ENCODE results near the gene LIPJ. TPM values are rescaled to one million over a fixed set of nuclear protein-coding genes. Genes with fewer than 3 reads are reported as not detected.

The LIPJ gene
- total RNA-seq, 1 experiment from 2014 or later: 0.09 TPM

DNA sequence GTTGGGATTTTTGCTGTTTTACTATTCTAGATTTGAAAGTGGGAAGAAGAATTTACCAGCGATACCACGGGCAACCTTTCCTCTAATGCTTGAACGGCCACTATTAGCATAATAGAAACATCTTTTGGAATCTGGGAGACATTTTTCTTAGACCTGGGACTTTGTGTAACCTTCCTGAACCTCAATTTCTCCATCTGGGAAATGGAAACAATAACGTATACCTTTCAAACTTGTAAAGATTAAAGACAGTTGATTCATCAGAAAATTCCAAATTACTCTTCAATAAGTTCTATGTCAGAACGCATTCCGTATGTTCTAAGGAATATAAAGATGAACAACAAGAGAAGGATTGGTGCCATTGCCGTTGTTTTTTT is 3.0 kb upstream of the LIPJ start (continued):
- TF ChIP-seq TEAD1 (CRISPR knock-in tag; IDR thresholded peaks at IDR 0.05): no peak
- no peak for TF ChIP-seq TEAD4 (CRISPR knock-in tag; IDR thresholded peaks at IDR 0.05)
- TF ChIP-seq HMGA2 (CRISPR knock-in tag; IDR thresholded peaks at IDR 0.05): no peak
- TF ChIP-seq ESRRA (CRISPR knock-in tag; IDR thresholded peaks at IDR 0.05; ENCODE audit: borderline replicate concordance): no peak

DNA sequence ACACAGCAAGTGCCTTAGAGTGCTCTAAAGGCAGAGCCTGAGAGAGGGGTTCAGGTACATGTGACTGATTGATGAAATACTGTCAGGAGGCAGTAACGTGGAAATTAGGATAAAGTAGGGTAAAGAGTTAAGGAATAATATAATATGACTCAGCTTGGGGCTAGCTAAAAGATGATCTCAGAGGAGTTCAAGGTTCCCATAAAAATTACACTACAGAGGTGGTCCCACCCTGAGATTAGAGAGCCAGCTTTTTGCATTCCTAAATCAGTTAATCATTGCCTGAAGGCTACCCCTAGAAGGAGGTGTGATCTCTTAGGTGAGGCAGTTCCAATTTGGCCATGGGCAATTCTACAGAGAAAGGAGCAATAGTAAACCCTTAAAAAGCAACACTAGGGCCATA is 5.8 kb downstream of the LIPJ start:
- POLR2A ChIA-PET: no interaction called here
- TF ChIP-seq, protein P1, sequence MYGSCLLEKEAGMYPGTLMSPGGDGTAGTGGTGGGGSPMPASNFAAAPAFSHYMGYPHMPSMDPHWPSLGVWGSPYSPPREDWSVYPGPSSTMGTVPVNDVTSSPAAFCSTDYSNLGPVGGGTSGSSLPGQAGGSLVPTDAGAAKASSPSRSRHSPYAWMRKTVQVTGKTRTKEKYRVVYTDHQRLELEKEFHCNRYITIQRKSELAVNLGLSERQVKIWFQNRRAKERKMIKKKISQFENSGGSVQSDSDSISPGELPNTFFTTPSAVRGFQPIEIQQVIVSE (CRISPR knock-in tag; IDR thresholded peaks at IDR 0.05; ENCODE audit: borderline replicate concordance): no peak
- TF ChIP-seq, protein P2, sequence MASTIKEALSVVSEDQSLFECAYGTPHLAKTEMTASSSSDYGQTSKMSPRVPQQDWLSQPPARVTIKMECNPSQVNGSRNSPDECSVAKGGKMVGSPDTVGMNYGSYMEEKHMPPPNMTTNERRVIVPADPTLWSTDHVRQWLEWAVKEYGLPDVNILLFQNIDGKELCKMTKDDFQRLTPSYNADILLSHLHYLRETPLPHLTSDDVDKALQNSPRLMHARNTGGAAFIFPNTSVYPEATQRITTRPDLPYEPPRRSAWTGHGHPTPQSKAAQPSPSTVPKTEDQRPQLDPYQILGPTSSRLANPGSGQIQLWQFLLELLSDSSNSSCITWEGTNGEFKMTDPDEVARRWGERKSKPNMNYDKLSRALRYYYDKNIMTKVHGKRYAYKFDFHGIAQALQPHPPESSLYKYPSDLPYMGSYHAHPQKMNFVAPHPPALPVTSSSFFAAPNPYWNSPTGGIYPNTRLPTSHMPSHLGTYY (CRISPR knock-in tag; IDR thresholded peaks at IDR 0.05): no peak
- no peak for TF ChIP-seq FOXK1 (CRISPR knock-in tag; IDR thresholded peaks at IDR 0.05)
- no peak for TF ChIP-seq CBFB (CRISPR knock-in tag; IDR thresholded peaks at IDR 0.05; ENCODE audit: low read depth)
- no peak for TF ChIP-seq CREB1 (CRISPR knock-in tag; IDR thresholded peaks at IDR 0.05)
- TF ChIP-seq NR3C1 (CRISPR knock-in tag; conservative IDR thresholded peaks at IDR 0.05; ENCODE audit: low read depth): no peak
- Mint-ChIP-seq H3K4me3 (no peak overlapping the region), H3K9me3 (no peaks in the 10 kb centered on the region), H3K27me3 (ENCODE audit: low read depth) (peaks cover 36% of the 10 kb centered on the region), H3K27ac (no peak overlapping the region), H3K36me3 (no peaks in the 10 kb centered on the region), H3K4me1 (no peaks in the 10 kb centered on the region)
- ATAC-seq (no peak), DNase-seq (ENCODE audit: low spot score) (no peak)
- CTCF ChIA-PET: interaction anchor here (0.7 to 5.2 kb wide), 3 partner anchors 9 to 136 kb away, joined by 3 to 16 read pairs (median 3); partner anchors contain the start of gene RNLS

DNA sequence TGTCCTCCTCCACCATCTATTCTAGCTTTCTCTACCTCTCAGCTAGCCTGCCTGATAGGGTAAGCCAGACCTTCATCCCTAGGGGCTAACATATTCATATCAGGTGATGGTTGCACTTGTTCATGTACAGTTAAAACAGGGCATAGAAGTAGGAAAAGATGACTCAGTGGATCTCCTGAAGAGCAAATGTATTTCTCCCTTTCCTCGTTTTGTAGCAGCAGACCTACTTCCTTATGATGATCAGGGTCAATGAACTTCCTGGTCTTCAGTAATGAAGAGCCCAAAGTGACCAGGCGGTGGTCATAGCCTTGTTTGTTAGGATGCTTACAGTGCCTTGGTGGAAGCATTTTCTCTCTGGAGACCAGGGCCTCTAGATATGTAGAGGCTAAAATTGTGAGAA is 6.3 kb downstream of the LIPJ start:
- Mint-ChIP-seq H3K27ac (no peak overlapping the region), H3K4me3 (no peak overlapping the region), H3K9me3 (no peaks in the 10 kb centered on the region), H3K27me3 (ENCODE audit: low read depth) (peaks cover 36% of the 10 kb centered on the region), H3K4me1 (no peaks in the 10 kb centered on the region), H3K36me3 (no peaks in the 10 kb centered on the region)
- no peak for ATAC-seq
- DNase-seq (ENCODE audit: low spot score): no peak
- CTCF ChIA-PET: interaction anchor here (0.7 to 5.2 kb wide), 2 partner anchors 10 to 135 kb away, joined by 3 to 16 read pairs; partner anchors contain the start of gene RNLS
- POLR2A ChIA-PET: no interaction called here
- TF ChIP-seq, protein P3, sequence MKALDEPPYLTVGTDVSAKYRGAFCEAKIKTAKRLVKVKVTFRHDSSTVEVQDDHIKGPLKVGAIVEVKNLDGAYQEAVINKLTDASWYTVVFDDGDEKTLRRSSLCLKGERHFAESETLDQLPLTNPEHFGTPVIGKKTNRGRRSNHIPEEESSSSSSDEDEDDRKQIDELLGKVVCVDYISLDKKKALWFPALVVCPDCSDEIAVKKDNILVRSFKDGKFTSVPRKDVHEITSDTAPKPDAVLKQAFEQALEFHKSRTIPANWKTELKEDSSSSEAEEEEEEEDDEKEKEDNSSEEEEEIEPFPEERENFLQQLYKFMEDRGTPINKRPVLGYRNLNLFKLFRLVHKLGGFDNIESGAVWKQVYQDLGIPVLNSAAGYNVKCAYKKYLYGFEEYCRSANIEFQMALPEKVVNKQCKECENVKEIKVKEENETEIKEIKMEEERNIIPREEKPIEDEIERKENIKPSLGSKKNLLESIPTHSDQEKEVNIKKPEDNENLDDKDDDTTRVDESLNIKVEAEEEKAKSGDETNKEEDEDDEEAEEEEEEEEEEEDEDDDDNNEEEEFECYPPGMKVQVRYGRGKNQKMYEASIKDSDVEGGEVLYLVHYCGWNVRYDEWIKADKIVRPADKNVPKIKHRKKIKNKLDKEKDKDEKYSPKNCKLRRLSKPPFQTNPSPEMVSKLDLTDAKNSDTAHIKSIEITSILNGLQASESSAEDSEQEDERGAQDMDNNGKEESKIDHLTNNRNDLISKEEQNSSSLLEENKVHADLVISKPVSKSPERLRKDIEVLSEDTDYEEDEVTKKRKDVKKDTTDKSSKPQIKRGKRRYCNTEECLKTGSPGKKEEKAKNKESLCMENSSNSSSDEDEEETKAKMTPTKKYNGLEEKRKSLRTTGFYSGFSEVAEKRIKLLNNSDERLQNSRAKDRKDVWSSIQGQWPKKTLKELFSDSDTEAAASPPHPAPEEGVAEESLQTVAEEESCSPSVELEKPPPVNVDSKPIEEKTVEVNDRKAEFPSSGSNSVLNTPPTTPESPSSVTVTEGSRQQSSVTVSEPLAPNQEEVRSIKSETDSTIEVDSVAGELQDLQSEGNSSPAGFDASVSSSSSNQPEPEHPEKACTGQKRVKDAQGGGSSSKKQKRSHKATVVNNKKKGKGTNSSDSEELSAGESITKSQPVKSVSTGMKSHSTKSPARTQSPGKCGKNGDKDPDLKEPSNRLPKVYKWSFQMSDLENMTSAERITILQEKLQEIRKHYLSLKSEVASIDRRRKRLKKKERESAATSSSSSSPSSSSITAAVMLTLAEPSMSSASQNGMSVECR (CRISPR knock-in tag; IDR thresholded peaks at IDR 0.05; ENCODE audit: borderline replicate concordance): no peak
- TF ChIP-seq, protein P4, sequence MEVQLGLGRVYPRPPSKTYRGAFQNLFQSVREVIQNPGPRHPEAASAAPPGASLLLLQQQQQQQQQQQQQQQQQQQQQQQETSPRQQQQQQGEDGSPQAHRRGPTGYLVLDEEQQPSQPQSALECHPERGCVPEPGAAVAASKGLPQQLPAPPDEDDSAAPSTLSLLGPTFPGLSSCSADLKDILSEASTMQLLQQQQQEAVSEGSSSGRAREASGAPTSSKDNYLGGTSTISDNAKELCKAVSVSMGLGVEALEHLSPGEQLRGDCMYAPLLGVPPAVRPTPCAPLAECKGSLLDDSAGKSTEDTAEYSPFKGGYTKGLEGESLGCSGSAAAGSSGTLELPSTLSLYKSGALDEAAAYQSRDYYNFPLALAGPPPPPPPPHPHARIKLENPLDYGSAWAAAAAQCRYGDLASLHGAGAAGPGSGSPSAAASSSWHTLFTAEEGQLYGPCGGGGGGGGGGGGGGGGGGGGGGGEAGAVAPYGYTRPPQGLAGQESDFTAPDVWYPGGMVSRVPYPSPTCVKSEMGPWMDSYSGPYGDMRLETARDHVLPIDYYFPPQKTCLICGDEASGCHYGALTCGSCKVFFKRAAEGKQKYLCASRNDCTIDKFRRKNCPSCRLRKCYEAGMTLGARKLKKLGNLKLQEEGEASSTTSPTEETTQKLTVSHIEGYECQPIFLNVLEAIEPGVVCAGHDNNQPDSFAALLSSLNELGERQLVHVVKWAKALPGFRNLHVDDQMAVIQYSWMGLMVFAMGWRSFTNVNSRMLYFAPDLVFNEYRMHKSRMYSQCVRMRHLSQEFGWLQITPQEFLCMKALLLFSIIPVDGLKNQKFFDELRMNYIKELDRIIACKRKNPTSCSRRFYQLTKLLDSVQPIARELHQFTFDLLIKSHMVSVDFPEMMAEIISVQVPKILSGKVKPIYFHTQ (CRISPR knock-in tag; IDR thresholded peaks at IDR 0.05): no peak
- TF ChIP-seq, protein P5, sequence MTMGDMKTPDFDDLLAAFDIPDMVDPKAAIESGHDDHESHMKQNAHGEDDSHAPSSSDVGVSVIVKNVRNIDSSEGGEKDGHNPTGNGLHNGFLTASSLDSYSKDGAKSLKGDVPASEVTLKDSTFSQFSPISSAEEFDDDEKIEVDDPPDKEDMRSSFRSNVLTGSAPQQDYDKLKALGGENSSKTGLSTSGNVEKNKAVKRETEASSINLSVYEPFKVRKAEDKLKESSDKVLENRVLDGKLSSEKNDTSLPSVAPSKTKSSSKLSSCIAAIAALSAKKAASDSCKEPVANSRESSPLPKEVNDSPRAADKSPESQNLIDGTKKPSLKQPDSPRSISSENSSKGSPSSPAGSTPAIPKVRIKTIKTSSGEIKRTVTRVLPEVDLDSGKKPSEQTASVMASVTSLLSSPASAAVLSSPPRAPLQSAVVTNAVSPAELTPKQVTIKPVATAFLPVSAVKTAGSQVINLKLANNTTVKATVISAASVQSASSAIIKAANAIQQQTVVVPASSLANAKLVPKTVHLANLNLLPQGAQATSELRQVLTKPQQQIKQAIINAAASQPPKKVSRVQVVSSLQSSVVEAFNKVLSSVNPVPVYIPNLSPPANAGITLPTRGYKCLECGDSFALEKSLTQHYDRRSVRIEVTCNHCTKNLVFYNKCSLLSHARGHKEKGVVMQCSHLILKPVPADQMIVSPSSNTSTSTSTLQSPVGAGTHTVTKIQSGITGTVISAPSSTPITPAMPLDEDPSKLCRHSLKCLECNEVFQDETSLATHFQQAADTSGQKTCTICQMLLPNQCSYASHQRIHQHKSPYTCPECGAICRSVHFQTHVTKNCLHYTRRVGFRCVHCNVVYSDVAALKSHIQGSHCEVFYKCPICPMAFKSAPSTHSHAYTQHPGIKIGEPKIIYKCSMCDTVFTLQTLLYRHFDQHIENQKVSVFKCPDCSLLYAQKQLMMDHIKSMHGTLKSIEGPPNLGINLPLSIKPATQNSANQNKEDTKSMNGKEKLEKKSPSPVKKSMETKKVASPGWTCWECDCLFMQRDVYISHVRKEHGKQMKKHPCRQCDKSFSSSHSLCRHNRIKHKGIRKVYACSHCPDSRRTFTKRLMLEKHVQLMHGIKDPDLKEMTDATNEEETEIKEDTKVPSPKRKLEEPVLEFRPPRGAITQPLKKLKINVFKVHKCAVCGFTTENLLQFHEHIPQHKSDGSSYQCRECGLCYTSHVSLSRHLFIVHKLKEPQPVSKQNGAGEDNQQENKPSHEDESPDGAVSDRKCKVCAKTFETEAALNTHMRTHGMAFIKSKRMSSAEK (CRISPR knock-in tag; IDR thresholded peaks at IDR 0.05; ENCODE audit: borderline replicate concordance): no peak
- TF ChIP-seq, protein P6, sequence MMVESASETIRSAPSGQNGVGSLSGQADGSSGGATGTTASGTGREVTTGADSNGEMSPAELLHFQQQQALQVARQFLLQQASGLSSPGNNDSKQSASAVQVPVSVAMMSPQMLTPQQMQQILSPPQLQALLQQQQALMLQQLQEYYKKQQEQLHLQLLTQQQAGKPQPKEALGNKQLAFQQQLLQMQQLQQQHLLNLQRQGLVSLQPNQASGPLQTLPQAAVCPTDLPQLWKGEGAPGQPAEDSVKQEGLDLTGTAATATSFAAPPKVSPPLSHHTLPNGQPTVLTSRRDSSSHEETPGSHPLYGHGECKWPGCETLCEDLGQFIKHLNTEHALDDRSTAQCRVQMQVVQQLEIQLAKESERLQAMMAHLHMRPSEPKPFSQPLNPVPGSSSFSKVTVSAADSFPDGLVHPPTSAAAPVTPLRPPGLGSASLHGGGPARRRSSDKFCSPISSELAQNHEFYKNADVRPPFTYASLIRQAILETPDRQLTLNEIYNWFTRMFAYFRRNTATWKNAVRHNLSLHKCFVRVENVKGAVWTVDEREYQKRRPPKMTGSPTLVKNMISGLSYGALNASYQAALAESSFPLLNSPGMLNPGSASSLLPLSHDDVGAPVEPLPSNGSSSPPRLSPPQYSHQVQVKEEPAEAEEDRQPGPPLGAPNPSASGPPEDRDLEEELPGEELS (CRISPR knock-in tag; IDR thresholded peaks at IDR 0.05): no peak
- TF ChIP-seq MYBL2 (CRISPR knock-in tag; IDR thresholded peaks at IDR 0.05): no peak
- TF ChIP-seq, protein P7, sequence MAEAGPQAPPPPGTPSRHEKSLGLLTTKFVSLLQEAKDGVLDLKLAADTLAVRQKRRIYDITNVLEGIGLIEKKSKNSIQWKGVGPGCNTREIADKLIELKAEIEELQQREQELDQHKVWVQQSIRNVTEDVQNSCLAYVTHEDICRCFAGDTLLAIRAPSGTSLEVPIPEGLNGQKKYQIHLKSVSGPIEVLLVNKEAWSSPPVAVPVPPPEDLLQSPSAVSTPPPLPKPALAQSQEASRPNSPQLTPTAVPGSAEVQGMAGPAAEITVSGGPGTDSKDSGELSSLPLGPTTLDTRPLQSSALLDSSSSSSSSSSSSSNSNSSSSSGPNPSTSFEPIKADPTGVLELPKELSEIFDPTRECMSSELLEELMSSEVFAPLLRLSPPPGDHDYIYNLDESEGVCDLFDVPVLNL (CRISPR knock-in tag; IDR thresholded peaks at IDR 0.05; ENCODE audit: borderline replicate concordance, low read depth): no peak
